HepG2 (cell line): ENCODE measurements around the gene MOSPD2. TPM values are rescaled to one million over a fixed set of nuclear protein-coding genes. Genes with fewer than 3 reads are reported as not detected.

Experiments used
- ATAC-seq: fragments of 200-7000 bp; cut with Tn5 transposase; 3 replicates; pipeline ENCODE4 v1.9.1; 2020; ENCODE audit warnings: mild to moderate bottlenecking, moderate library complexity
- BruUV-seq: library from RNA; stranded (reverse); fragments of 400-500 nt; replicated peaks from 2 replicates; lab custom pipeline; 2021; lab: Mats Ljungman, UMichigan
- CTCF ChIA-PET: fragments of 300-600 bp; formaldehyde crosslinking; extraction: SDS; loops from one replicate; lab custom pipeline; 2021; ENCODE audit warnings: low total read pairs, inconsistent platforms, low intra/inter-chr PET ratio; lab: Yijun Ruan, JAX
- POLR2A ChIA-PET: fragments of 350-600 bp; sonication (Branson Sonifier 250); formaldehyde crosslinking; loops from one replicate; lab custom pipeline; 2020; ENCODE audit warnings: antibody characterized with exemption, inconsistent platforms; lab: Yijun Ruan, JAX
- DNase-seq: peaks from one replicate; pipeline ENCODE4 v3.0.0-alpha.2; 2015; ENCODE audit warnings: low spot score
- FAIRE-seq: peaks from 3 replicates; lab custom pipeline; 2011; peaks lifted over from hg19 to GRCh38; lab: Jason Lieb, UNC
- H2AFZ ChIP-seq: one replicate; pipeline ENCODE4 v1.6.1; 2011; ENCODE audit warnings: low read length, inconsistent platforms
- H3K27ac ChIP-seq: fragments of 300-600 bp; 3 replicates; pipeline ENCODE4 v1.8.0; 2011; ENCODE audit warnings: mixed run types, mild to moderate bottlenecking, mixed read lengths, low read length, inconsistent platforms; ENCODE audit not compliant: insufficient read depth; ENCODE audit errors: extremely low read length
- H3K27me3 ChIP-seq, 2 experiments: fragments of 200-600 bp in 1 of 2; 2 replicates in 1 of 2; 3 replicates in 1 of 2; pipeline versions ENCODE4 v1.6.0 to v1.8.0; 2011; ENCODE audit warnings: low read length in 2 of 2, mild to moderate bottlenecking in 2 of 2, moderate library complexity in 2 of 2, inconsistent platforms in 1 of 2; ENCODE audit not compliant: insufficient read depth in 2 of 2, control insufficient read depth in 1 of 2
- H3K36me3 ChIP-seq, 2 experiments: fragments of 200-600 bp in 1 of 2; replicated peaks in 1 of 2; 2 replicates in 1 of 2; 3 replicates in 1 of 2; pipeline versions ENCODE4 v1.5.1 to v1.8.0; 2011; ENCODE audit warnings: low read length in 2 of 2, inconsistent platforms in 1 of 2; ENCODE audit not compliant: insufficient read depth in 2 of 2, control insufficient read depth in 1 of 2
- H3K4me1 ChIP-seq: 2 replicates; pipeline ENCODE4 v1.5.1; 2012; ENCODE audit warnings: low read length, inconsistent platforms; ENCODE audit not compliant: insufficient read depth
- H3K4me2 ChIP-seq: 2 replicates; pipeline ENCODE4 v1.6.0; 2011; ENCODE audit warnings: low read depth, low read length, inconsistent platforms
- H3K4me3 ChIP-seq, 3 experiments: fragments of 200-600 bp in 1 of 3; sonication (generic), shearing (Covaris generic) in 1 of 3; replicated peaks in 1 of 3; 2 replicates each; pipeline ENCODE4 v1.5.1; 2011 to 2016; ENCODE audit warnings: low read length in 3 of 3, inconsistent platforms in 2 of 3, low read depth in 2 of 3, mild to moderate bottlenecking in 2 of 3, control low read depth in 1 of 3, mixed read lengths in 1 of 3; ENCODE audit not compliant: insufficient read depth in 1 of 3
- H3K79me2 ChIP-seq: one replicate; pipeline ENCODE4 v1.6.1; 2011; ENCODE audit warnings: low read length, inconsistent platforms; ENCODE audit not compliant: insufficient read depth
- H3K9ac ChIP-seq: 2 replicates; pipeline ENCODE4 v1.6.0; 2011; ENCODE audit warnings: mild to moderate bottlenecking, low read depth, low read length, inconsistent platforms; ENCODE audit not compliant: insufficient read depth
- H3K9me3 ChIP-seq: 2 replicates; pipeline ENCODE4 v1.5.1; 2012; ENCODE audit warnings: mild to moderate bottlenecking, low read length
- H4K20me1 ChIP-seq: 2 replicates; pipeline ENCODE4 v1.6.0; 2011; ENCODE audit warnings: inconsistent platforms, mild to moderate bottlenecking, low read length, moderate library complexity; ENCODE audit not compliant: insufficient read depth
- KAT7 ChIP-seq: IDR thresholded peaks from 2 replicates; pipeline ENCODE4 v1.6.1; 2018; ENCODE audit warnings: borderline replicate concordance, missing compliant biosample characterization
- NFYB ChIP-seq: sonication (generic); formaldehyde crosslinking; IDR thresholded peaks from 2 replicates; pipeline ENCODE4 v1.4.0; 2020; ENCODE audit warnings: missing genetic modification reagents
- RFX5 ChIP-seq: IDR thresholded peaks from 2 replicates; pipeline ENCODE4 v1.6.1; 2011; ENCODE audit warnings: low read depth, low read length, improper control_type of control experiment
- SMAD1 ChIP-seq: sonication (generic); formaldehyde crosslinking; IDR thresholded peaks from 2 replicates; pipeline ENCODE4 v1.4.0; 2020; ENCODE audit warnings: missing genetic modification reagents, low read depth, mild to moderate bottlenecking, borderline replicate concordance
- TBP ChIP-seq: sonication (generic); formaldehyde crosslinking; IDR thresholded peaks from 2 replicates; pipeline ENCODE4 v1.5.0; 2020; ENCODE audit warnings: missing genetic modification reagents
- THAP9 ChIP-seq: sonication (generic); formaldehyde crosslinking; IDR thresholded peaks from 2 replicates; pipeline ENCODE4; 2020; ENCODE audit warnings: missing genetic modification reagents, mild to moderate bottlenecking, borderline replicate concordance
- ZNF615 ChIP-seq: sonication (generic); formaldehyde crosslinking; IDR thresholded peaks from 2 replicates; pipeline ENCODE4 v1.5.0; 2020; ENCODE audit warnings: mild to moderate bottlenecking, missing genetic modification reagents, borderline replicate concordance
- ZNF619 ChIP-seq: sonication (generic); formaldehyde crosslinking; IDR thresholded peaks from 2 replicates; pipeline ENCODE4 v1.4.0; 2020; ENCODE audit warnings: mild to moderate bottlenecking, missing genetic modification reagents
- ZNF768 ChIP-seq: sonication (generic); formaldehyde crosslinking; IDR thresholded peaks from 2 replicates; pipeline ENCODE4 v1.4.0; 2020; ENCODE audit warnings: missing genetic modification reagents
- WGBS: methylation state at CpG from one replicate; pipeline ENCODE4 v1.1.6; 2017; ENCODE audit warnings: low lambda C conversion rate; 5-methylcytosine and 5-hydroxymethylcytosine counted together
- in situ Hi-C: cut with HindIII; loops from 2 replicates; pipeline ENCODE4 v1.10.0; 2017; ENCODE audit warnings: low pct_unique_long_range_greater_than_20kb; ENCODE audit not compliant: extremely low pct_ligation_motif_present
- intact Hi-C: fragments of 100-400 bp; cut with micrococcal nuclease; formaldehyde crosslinking; loops from one replicate; pipeline ENCODE4 v1.10.0; 2022; ENCODE audit not compliant: unreplicated experiment
- polyA plus RNA-seq, 8 experiments: library from polyadenylated mRNA; depleted of rRNA in 3 of 8; stranded (reverse) in 7 of 8; unstranded in 1 of 8; fragments of >200 nt; fragmentation: Illumina TruSeq in 4 of 8; extraction: Trizol in 4 of 8; gene quantifications; 2 replicates each; pipeline versions ENCODE4 v1.2.1 to v1.2.3, GENCODE V29; 2011 to 2016; ENCODE audit warnings: low read depth in 4 of 8, missing spikeins in 1 of 8, mixed read lengths in 1 of 8; ENCODE audit not compliant: insufficient read depth in 1 of 8
- total RNA-seq, 5 experiments: library from RNA; depleted of rRNA; stranded (reverse); fragments of >200 nt; fragmentation: Illumina TruSeq; extraction: Trizol; gene quantifications; 2 replicates each; pipeline ENCODE4 v1.2.3, GENCODE V29; 2016; ENCODE audit warnings: low read depth in 1 of 5
- TF ChIP-seq, protein P1 (sequence below): sonication (generic); formaldehyde crosslinking; conservative IDR thresholded peaks from 2 replicates; pipeline ENCODE4 v1.4.0; 2020; ENCODE audit warnings: missing genetic modification reagents
- TF ChIP-seq, protein P2 (sequence below): sonication (generic); formaldehyde crosslinking; IDR thresholded peaks from 2 replicates; pipeline ENCODE4 v1.5.1; 2020; ENCODE audit warnings: missing genetic modification reagents, mild to moderate bottlenecking, borderline replicate concordance

MOSPD2 gene
- total and polyA plus RNA-seq, 2 of the 13 experiments (the other 11 are each of a cell fraction or from before 2014, with no cell fraction given), result 4.8 to 7.0 TPM

DNA sequence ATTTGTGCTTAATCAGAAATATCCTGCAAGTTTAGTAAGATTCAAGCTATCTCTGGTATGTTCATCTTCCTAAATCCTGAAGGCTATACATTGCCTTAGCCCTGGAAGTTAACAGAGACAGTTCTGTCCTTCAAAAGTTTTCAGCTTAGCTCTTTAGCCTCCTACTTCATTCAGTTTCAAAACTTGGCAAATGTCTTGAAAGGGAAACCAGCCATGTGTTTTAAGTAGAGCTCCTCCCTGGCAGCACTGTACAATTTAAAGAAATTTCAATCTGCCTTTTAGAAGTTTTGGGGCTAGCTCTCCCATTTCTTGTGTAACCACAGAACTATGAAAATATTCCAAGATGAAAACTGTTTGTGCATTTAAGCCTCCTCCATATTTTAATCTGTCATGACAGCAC lies 47.4 kb upstream of the MOSPD2 start:
- Histone ChIP-seq H3K36me3 (no peaks in the 10 kb centered on the region), H3K79me2 (no peaks in the 10 kb centered on the region), H3K4me3 (no peak overlapping the region), H3K4me1 (no peaks in the 10 kb centered on the region), H2AFZ (no peak overlapping the region), H3K9ac (no peak overlapping the region), H4K20me1 (no peaks in the 10 kb centered on the region), H3K27ac (no peak overlapping the region), H3K27me3 (no peaks in the 10 kb centered on the region), H3K9me3 (no peaks in the 10 kb centered on the region)
- FAIRE-seq (no peak), DNase-seq (no peak), ATAC-seq (no peak)
- intact Hi-C loops (no loop called here), in situ Hi-C loops (no loop called here)
- ChIA-PET POLR2A (no interaction called here), CTCF (no interaction called here)
- BruUV-seq, result no TSS peak
- TF ChIP-seq, protein P1, sequence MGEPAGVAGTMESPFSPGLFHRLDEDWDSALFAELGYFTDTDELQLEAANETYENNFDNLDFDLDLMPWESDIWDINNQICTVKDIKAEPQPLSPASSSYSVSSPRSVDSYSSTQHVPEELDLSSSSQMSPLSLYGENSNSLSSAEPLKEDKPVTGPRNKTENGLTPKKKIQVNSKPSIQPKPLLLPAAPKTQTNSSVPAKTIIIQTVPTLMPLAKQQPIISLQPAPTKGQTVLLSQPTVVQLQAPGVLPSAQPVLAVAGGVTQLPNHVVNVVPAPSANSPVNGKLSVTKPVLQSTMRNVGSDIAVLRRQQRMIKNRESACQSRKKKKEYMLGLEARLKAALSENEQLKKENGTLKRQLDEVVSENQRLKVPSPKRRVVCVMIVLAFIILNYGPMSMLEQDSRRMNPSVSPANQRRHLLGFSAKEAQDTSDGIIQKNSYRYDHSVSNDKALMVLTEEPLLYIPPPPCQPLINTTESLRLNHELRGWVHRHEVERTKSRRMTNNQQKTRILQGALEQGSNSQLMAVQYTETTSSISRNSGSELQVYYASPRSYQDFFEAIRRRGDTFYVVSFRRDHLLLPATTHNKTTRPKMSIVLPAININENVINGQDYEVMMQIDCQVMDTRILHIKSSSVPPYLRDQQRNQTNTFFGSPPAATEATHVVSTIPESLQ (CRISPR knock-in tag), result no peak
- no peak for TF ChIP-seq ZNF619 (CRISPR knock-in tag)
- TF ChIP-seq SMAD1 (CRISPR knock-in tag), result no peak
- no peak for TF ChIP-seq KAT7
- TF ChIP-seq ZNF768, result no peak
- TF ChIP-seq NFYB, result no peak
- TF ChIP-seq, all 625 proteins: peak for 0
- H3K4me2 ChIP-seq, result no peak overlapping the region

DNA sequence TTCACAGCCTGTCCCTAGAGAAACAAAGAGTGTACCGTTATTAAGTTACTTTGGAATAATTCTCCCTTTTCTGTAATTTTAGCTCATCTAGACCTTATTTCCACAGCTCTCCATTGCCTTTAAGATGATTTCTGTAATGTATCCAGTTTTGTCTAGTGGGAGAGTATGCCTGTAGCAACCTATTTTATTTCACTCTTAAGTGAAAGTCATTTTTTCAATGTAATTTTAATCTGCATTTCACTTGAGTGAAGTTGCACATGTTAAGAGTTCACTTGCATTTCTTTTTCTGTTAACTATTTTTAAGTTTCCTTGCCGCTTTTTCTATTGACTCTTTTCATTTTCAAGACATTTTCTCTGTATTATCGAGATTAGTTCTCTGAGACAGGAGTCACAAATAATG lies 46.9 kb upstream of the MOSPD2 start:
- Histone ChIP-seq H3K4me2 (no peak overlapping the region), H3K79me2 (no peaks in the 10 kb centered on the region), H3K27ac (no peak overlapping the region), H3K9ac (no peak overlapping the region), H2AFZ (no peak overlapping the region), H3K36me3 (no peaks in the 10 kb centered on the region), H3K4me1 (no peaks in the 10 kb centered on the region), H4K20me1 (no peaks in the 10 kb centered on the region), H3K27me3 (no peaks in the 10 kb centered on the region), H3K4me3 (no peak overlapping the region), H3K9me3 (no peaks in the 10 kb centered on the region)
- CTCF ChIA-PET, result no interaction called here
- ATAC-seq (no peak), DNase-seq (no peak), FAIRE-seq (no peak)
- BruUV-seq, result no TSS peak
- WGBS, result 50% methylated on average over 3 of the region's 3 CpGs
- intact Hi-C loops (no loop called here), in situ Hi-C loops (no loop called here)
- POLR2A ChIA-PET, result no interaction called here
- TF ChIP-seq TBP (CRISPR knock-in tag), result no peak
- TF ChIP-seq, protein P2, sequence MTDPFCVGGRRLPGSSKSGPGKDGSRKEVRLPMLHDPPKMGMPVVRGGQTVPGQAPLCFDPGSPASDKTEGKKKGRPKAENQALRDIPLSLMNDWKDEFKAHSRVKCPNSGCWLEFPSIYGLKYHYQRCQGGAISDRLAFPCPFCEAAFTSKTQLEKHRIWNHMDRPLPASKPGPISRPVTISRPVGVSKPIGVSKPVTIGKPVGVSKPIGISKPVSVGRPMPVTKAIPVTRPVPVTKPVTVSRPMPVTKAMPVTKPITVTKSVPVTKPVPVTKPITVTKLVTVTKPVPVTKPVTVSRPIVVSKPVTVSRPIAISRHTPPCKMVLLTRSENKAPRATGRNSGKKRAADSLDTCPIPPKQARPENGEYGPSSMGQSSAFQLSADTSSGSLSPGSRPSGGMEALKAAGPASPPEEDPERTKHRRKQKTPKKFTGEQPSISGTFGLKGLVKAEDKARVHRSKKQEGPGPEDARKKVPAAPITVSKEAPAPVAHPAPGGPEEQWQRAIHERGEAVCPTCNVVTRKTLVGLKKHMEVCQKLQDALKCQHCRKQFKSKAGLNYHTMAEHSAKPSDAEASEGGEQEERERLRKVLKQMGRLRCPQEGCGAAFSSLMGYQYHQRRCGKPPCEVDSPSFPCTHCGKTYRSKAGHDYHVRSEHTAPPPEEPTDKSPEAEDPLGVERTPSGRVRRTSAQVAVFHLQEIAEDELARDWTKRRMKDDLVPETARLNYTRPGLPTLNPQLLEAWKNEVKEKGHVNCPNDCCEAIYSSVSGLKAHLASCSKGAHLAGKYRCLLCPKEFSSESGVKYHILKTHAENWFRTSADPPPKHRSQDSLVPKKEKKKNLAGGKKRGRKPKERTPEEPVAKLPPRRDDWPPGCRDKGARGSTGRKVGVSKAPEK, result no peak
- TF ChIP-seq ZNF615, result no peak
- TF ChIP-seq THAP9, result no peak
- TF ChIP-seq RFX5, result no peak
